Stimulated activated CD4-positive, alpha-beta T cell treated with anti-CD3 and anti-CD28 coated beads, Interleukin-4, amount 100 ng/mL, for 24 hours (primary cell): ENCODE data around the gene RAB37.

Source experiments
- DNase-seq: peaks from one replicate; pipeline ENCODE4 v3.0.0-alpha.2; 2020

Gene RAB37

GRCh38 chr17:74736513-74737298 is at the start of gene RAB37:
Gene RAB37 (plus strand): TSS chr17:74737256. CDS start chr17:74737273, 17 bp downstream.
- no peak for DNase-seq

- no peak for DNase-seq
These were observed 49.2 kb upstream of the RAB37 start for GRCh38 chr17:74687886-74688285.

- DNase-seq, result no peak
These were observed 46.6 kb upstream of the RAB37 start for GRCh38 chr17:74690409-74690825.

GRCh38 chr17:74691151-74691550 is 45.9 kb upstream of the RAB37 start:
- no peak for DNase-seq

- no peak for DNase-seq
These were observed 43.0 kb upstream of the RAB37 start for GRCh38 chr17:74694081-74694480.

- no peak for DNase-seq
These were observed 41.4 kb upstream of the RAB37 start for GRCh38 chr17:74695629-74696028.

- no peak for DNase-seq
These were observed 39.5 kb upstream of the RAB37 start for GRCh38 chr17:74697515-74697914.

GRCh38 chr17:74698069-74698468 is 39.0 kb upstream of the RAB37 start:
- DNase-seq, result no peak

- no peak for DNase-seq
These were observed 37.8 kb upstream of the RAB37 start for GRCh38 chr17:74699236-74699635.

- no peak for DNase-seq
These were observed 34.8 kb upstream of the RAB37 start for GRCh38 chr17:74702116-74702871.

GRCh38 chr17:74703311-74703710 is 33.7 kb upstream of the RAB37 start:
- DNase-seq, result no peak

GRCh38 chr17:74704544-74704943 is 32.5 kb upstream of the RAB37 start:
- DNase-seq, result no peak

GRCh38 chr17:74711058-74711824 is 25.8 kb upstream of the RAB37 start:
- no peak for DNase-seq

GRCh38 chr17:74712301-74712700 is 24.8 kb upstream of the RAB37 start:
- DNase-seq, result no peak

- no peak for DNase-seq
These were observed 24.3 kb upstream of the RAB37 start, which contains the start of gene CD300LF for GRCh38 chr17:74712756-74713155. Gene CD300LF (minus strand): TSS chr17:74712923. CDS start chr17:74712866, 57 bp downstream.

- DNase-seq, result no peak
These were observed 23.8 kb upstream of the RAB37 start for GRCh38 chr17:74713171-74713755.

- DNase-seq, result no peak
These were observed 21.9 kb upstream of the RAB37 start for GRCh38 chr17:74715144-74715543.

- DNase-seq, result no peak
These were observed 16.6 kb upstream of the RAB37 start for GRCh38 chr17:74720506-74720905.

- DNase-seq, result no peak
These were observed 14.3 kb upstream of the RAB37 start for GRCh38 chr17:74722782-74723181.

- no peak for DNase-seq
These were observed 13.2 kb upstream of the RAB37 start for GRCh38 chr17:74723891-74724290.

- no peak for DNase-seq
These were observed 11.9 kb upstream of the RAB37 start for GRCh38 chr17:74725111-74725510.

GRCh38 chr17:74728033-74728701 is 8.9 kb upstream of the RAB37 start:
- DNase-seq, result no peak
